Ishikawa (cell line): ENCODE data around the gene TMEM131.

ENCODE experiments used
- CEBPB ChIP-seq: IDR thresholded peaks from 2 replicates; pipeline ENCODE4 v1.6.1; 2012
- CREB1 ChIP-seq: IDR thresholded peaks from 2 replicates; pipeline ENCODE4 v1.6.1; 2012; ENCODE audit warnings: low read depth
- EGR1 ChIP-seq: IDR thresholded peaks from 2 replicates; pipeline ENCODE4 v1.6.1; 2012
- EP300 ChIP-seq: IDR thresholded peaks from 2 replicates; pipeline ENCODE4 v1.6.1; 2012; ENCODE audit warnings: borderline replicate concordance
- FOXM1 ChIP-seq: IDR thresholded peaks from 2 replicates; pipeline ENCODE4 v1.6.1; 2012; ENCODE audit warnings: low read depth, borderline replicate concordance
- NFIC ChIP-seq: IDR thresholded peaks from 2 replicates; pipeline ENCODE4 v1.6.1; 2012
- RAD21 ChIP-seq: IDR thresholded peaks from 2 replicates; pipeline ENCODE4 v1.6.1; 2012; ENCODE audit warnings: low read depth
- TAF1 ChIP-seq: IDR thresholded peaks from 2 replicates; pipeline ENCODE4 v1.6.1; 2012; ENCODE audit warnings: low read depth, mild to moderate bottlenecking
- TCF12 ChIP-seq: IDR thresholded peaks from 2 replicates; pipeline ENCODE4 v1.6.1; 2012; ENCODE audit warnings: low read depth
- TEAD4 ChIP-seq: IDR thresholded peaks from 2 replicates; pipeline ENCODE4 v1.6.1; 2012
- YY1 ChIP-seq: IDR thresholded peaks from 2 replicates; pipeline ENCODE4 v1.6.1; 2012; ENCODE audit warnings: low read depth
- ZBTB7A ChIP-seq: IDR thresholded peaks from 2 replicates; pipeline ENCODE4 v1.6.1; 2012; ENCODE audit warnings: low read depth
- TF ChIP-seq, protein P1 (sequence below): IDR thresholded peaks from 2 replicates; pipeline ENCODE4 v1.6.1; 2012
- TF ChIP-seq, protein P2 (sequence below): IDR thresholded peaks from 2 replicates; pipeline ENCODE4 v1.6.1; 2012
- TF ChIP-seq, protein P3 (sequence below): IDR thresholded peaks from 2 replicates; pipeline ENCODE4 v1.6.1; 2012; ENCODE audit warnings: low read depth, mild to moderate bottlenecking

The TMEM131 gene

DNA sequence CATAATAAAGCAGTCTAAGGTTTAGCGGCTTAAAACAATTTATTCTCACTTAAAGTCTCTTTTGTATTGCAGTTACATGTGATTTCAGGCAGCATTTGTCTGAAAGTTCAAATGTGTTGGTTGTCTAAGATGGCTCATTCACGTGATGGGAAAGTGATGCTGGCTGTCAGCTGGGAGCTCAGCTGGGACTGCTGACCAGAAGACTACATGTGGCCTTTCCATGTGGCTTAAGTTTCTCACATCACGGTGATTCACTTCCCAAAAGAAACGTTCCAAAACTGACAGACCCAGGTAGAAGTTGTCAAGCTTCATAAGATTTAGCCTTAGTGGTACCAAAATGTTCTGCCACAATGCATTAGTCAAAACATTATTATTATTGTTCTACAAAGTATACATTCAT lies 76.9 kb downstream of the TMEM131 start:
- TF ChIP-seq NFIC, result no peak
- TF ChIP-seq, protein P1, sequence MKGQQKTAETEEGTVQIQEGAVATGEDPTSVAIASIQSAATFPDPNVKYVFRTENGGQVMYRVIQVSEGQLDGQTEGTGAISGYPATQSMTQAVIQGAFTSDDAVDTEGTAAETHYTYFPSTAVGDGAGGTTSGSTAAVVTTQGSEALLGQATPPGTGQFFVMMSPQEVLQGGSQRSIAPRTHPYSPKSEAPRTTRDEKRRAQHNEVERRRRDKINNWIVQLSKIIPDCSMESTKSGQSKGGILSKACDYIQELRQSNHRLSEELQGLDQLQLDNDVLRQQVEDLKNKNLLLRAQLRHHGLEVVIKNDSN, result no peak
- TF ChIP-seq CREB1, result no peak
- no peak for TF ChIP-seq TCF12
- TF ChIP-seq ZBTB7A, result no peak
- TF ChIP-seq, protein P2, sequence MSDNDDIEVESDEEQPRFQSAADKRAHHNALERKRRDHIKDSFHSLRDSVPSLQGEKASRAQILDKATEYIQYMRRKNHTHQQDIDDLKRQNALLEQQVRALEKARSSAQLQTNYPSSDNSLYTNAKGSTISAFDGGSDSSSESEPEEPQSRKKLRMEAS, result no peak
- no peak for TF ChIP-seq YY1
- TF ChIP-seq TAF1, result no peak
- TF ChIP-seq FOXM1, result no peak
- TF ChIP-seq EP300, result no peak
- TF ChIP-seq RAD21, result no peak

DNA sequence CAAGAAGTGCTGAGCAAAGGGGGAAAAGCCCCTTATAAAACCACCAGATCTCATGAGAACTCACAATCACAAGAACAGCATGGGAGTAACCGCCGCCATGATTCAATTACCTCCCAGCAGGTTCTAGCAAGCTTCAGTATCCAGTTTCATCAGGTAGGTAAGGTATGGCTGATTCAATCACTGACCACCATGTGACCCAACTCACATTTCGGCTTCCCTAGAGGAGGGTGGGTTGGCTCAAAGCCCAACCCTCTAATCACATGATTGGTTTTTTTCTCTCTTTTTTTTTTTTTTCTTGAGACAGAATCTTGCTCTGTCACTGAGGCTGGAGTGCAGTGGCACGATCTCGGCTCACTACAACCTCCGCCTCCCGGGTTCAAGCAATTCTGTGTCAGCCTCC lies 78.1 kb downstream of the TMEM131 start:
- TF ChIP-seq, protein P1, result peak; percentile 47; the same call in 1 of the 2 replicates

DNA sequence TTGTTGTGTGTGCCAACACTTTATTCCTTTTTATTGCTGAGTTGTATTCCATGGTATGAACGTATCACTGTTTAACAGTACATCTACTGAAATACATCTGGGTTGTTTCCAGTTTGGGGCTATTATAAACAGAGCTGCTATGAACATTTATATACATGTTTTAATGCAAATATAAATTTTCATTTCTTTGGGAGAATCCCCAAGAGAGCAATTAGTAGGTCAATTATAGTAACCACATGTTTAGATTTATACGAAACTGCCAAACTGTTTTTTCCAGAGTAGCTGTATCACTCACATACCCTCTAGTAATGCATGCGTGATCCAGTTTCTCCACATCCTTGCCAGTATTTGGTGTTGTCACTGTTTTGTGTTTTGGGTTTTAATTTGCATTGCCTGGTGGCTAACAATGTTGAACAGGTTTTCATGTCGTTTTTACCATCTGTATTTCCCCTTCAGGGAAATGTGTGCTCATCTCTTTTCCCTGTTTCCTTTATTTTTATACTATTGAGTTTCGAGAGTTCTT lies 81.0 kb downstream of the TMEM131 start:
- TF ChIP-seq TEAD4 (no peak), TCF12 (no peak), NFIC (no peak), EP300 (no peak), RAD21 (no peak), CEBPB (no peak), FOXM1 (no peak), TAF1 (no peak), EGR1 (no peak), ZBTB7A (no peak)
- TF ChIP-seq, protein P3, sequence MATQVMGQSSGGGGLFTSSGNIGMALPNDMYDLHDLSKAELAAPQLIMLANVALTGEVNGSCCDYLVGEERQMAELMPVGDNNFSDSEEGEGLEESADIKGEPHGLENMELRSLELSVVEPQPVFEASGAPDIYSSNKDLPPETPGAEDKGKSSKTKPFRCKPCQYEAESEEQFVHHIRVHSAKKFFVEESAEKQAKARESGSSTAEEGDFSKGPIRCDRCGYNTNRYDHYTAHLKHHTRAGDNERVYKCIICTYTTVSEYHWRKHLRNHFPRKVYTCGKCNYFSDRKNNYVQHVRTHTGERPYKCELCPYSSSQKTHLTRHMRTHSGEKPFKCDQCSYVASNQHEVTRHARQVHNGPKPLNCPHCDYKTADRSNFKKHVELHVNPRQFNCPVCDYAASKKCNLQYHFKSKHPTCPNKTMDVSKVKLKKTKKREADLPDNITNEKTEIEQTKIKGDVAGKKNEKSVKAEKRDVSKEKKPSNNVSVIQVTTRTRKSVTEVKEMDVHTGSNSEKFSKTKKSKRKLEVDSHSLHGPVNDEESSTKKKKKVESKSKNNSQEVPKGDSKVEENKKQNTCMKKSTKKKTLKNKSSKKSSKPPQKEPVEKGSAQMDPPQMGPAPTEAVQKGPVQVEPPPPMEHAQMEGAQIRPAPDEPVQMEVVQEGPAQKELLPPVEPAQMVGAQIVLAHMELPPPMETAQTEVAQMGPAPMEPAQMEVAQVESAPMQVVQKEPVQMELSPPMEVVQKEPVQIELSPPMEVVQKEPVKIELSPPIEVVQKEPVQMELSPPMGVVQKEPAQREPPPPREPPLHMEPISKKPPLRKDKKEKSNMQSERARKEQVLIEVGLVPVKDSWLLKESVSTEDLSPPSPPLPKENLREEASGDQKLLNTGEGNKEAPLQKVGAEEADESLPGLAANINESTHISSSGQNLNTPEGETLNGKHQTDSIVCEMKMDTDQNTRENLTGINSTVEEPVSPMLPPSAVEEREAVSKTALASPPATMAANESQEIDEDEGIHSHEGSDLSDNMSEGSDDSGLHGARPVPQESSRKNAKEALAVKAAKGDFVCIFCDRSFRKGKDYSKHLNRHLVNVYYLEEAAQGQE, result no peak
- TF ChIP-seq, protein P1, result no peak
- TF ChIP-seq, protein P2, result no peak

DNA sequence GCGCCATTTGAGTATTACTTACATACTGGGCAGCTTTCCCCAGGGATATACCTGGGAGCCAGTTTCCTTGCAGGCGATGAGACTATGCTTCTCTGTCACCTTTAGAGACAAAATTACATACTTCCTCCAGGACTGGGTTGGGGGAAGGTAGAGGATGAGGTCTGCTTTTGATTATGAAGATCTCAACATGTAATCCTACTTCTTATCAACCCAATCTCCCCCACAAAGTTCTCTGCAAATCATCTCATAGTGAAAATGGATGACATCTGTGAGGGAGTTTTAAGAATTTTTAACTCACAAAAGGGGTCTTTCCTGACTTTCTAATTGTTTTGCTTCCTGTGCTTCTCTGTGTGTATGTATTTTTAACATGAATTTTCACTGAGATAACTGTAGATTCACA lies 81.9 kb downstream of the TMEM131 start:
- TF ChIP-seq YY1 (no peak), TEAD4 (no peak), EP300 (no peak), ZBTB7A (no peak), FOXM1 (no peak), TCF12 (no peak), EGR1 (no peak), RAD21 (no peak), CREB1 (no peak)
- TF ChIP-seq, protein P1, result no peak
- TF ChIP-seq, protein P3, result no peak
- TF ChIP-seq, protein P2, result no peak

DNA sequence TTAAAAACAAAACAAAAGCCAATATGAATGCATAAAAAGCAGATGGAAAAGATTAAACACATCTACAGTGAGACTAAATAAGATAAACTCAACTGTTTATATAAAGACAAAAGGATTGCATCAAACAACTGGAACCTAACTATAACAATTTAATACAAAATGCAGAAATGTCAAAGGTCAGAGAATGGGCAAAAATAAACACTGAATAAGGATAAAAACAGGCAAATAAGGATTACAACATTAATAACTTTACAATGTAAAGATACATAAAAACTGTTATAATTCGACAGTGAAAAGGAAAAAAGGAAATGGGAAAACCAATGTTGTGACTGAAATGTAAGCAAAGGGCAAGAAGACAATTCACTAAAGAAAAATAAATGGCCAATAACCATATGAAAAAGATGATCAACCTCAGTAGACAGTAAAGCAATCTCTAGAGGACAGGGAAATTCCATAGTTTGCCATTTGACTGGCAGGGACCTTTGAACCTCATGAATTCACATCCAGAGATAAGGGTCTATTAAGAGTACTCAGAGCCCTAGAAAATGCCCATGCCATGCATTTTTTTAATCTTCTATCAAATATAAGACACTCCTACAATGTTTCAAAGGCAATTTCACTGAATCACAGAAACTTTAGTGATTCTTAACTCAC lies 83.7 kb downstream of the TMEM131 start:
- TF ChIP-seq, protein P3, result no peak
- TF ChIP-seq ZBTB7A, result no peak
- no peak for TF ChIP-seq YY1
- TF ChIP-seq FOXM1, result no peak
- no peak for TF ChIP-seq TCF12
- TF ChIP-seq NFIC, result no peak
- no peak for TF ChIP-seq EGR1
- TF ChIP-seq, protein P2, result no peak
- no peak for TF ChIP-seq TEAD4
- TF ChIP-seq EP300, result no peak
- no peak for TF ChIP-seq CREB1
- TF ChIP-seq, protein P1, result no peak
- no peak for TF ChIP-seq CEBPB
- TF ChIP-seq RAD21, result no peak
